ENCODE measurements around the gene ZSWIM8.

- TF ChIP-seq HOXA7 (CRISPR knock-in tag; IDR thresholded peaks at IDR 0.05; ENCODE audit: borderline replicate concordance): no peak
- TF ChIP-seq CTCF (tag by site-specific recombination; IDR thresholded peaks at IDR 0.05): no peak
- TF ChIP-seq ZNF488 (tag by site-specific recombination; IDR thresholded peaks at IDR 0.05): no peak
- TF ChIP-seq SCRT1 (tag by site-specific recombination; IDR thresholded peaks at IDR 0.05; ENCODE audit: borderline replicate concordance): no peak
- no peak for TF ChIP-seq ZNF132 (tag by site-specific recombination; IDR thresholded peaks at IDR 0.05; ENCODE audit: borderline replicate concordance)
- TF ChIP-seq KLF1 (tag by site-specific recombination; IDR thresholded peaks at IDR 0.05): no peak
- TF ChIP-seq ZNF26 (tag by site-specific recombination; IDR thresholded peaks at IDR 0.05): no peak
- no peak for TF ChIP-seq PATZ1 (tag by site-specific recombination; IDR thresholded peaks at IDR 0.05)
- TF ChIP-seq ZNF423 (tag by site-specific recombination; IDR thresholded peaks at IDR 0.05): no peak
These were observed 5.1 kb upstream of the ZSWIM8 start for GRCh38 chr10:73780301-73780700.

Data from HEK293 (cell line).